Measurements from ENCODE around the gene NEDD8. TPM values are rescaled to one million over a fixed set of nuclear protein-coding genes. Genes with fewer than 3 reads are reported as not detected.

Gene NEDD8
- total and polyA plus RNA-seq, 2 donors (not counting 3 experiments of a cell fraction or from before 2014, with no cell fraction given): 243 to 316 TPM

- DNase-seq (ENCODE audit: low read depth, low spot score) (no peak), FAIRE-seq (peak; percentile 40)
- no TSS peak for BruUV-seq (replicated peaks)
- no peaks in the 10 kb centered on the region for H4K20me1 ChIP-seq (replicated peaks; ENCODE audit: control insufficient read depth, extremely low read depth, insufficient read depth, low read length)
- peak overlapping the region; percentile 92 for H3K27ac ChIP-seq (ENCODE audit: insufficient read depth, low read depth, low read length)
- CTCF ChIA-PET: interaction anchor here (0.6 to 2.9 kb wide), 14 partner anchors 8 to 1344 kb away, joined by 3 to 35 read pairs (median 5); partner anchors contain the start of genes CHMP4A, CIDEB, IRF9 and MDP1
- no peaks in the 10 kb centered on the region for H3K79me2 ChIP-seq (ENCODE audit: control insufficient read depth, insufficient read depth, low read length)
- peaks cover 2 to 15% of the 10 kb centered on the region in 2 experiments for H3K36me3 ChIP-seq (ENCODE audit: control insufficient read depth in 2 of 2, extremely low read depth in 1 of 2, insufficient read depth in 2 of 2, low read length in 2 of 2)
- no peaks in the 10 kb centered on the region for H3K9me1 ChIP-seq (replicated peaks; ENCODE audit: control insufficient read depth, extremely low read depth, insufficient read depth, low read length)
- intact Hi-C loops (cut with micrococcal nuclease) (loop anchor here (1.0 kb wide), 5 partner anchors 27 to 56 kb away; partner anchors contain the start of genes DHRS1, MDP1 and NOP9), dilution Hi-C loops (cut with MboI; ENCODE audit: extremely low pct_ligation_motif_present, low sequenced_read_pairs) (no loop called here)
- H2AFZ ChIP-seq (ENCODE audit: low read depth, low read length): peak overlapping the region; percentile 81
- H3K4me1 ChIP-seq (ENCODE audit: control insufficient read depth, extremely low read depth, insufficient read depth, low read length): peaks cover 9% of the 10 kb centered on the region
- H3K9ac ChIP-seq (replicated peaks; ENCODE audit: extremely low read depth, insufficient read depth, low read length): peak overlapping the region; percentile 98
- peak overlapping the region; percentile 58 to 77 (median 65) for H3K4me3 ChIP-seq (replicated peaks in 1 of 3; ENCODE audit: insufficient read depth in 1 of 3, low read depth in 1 of 3, low read length in 3 of 3)
- POLR2A ChIA-PET: interaction anchor here (0.8 to 1.9 kb wide), 3 partner anchors 8 to 29 kb away, joined by 3 to 17 read pairs (median 4); partner anchors contain the start of gene TINF2
- H3K4me2 ChIP-seq (ENCODE audit: insufficient read depth, low read length): peak overlapping the region; percentile 76
- TF ChIP-seq EZH2 (IDR thresholded peaks at IDR 0.05; ENCODE audit: borderline replicate concordance, low read depth, low read length, severe bottlenecking) (no peak), MAX (IDR thresholded peaks at IDR 0.05; ENCODE audit: insufficient read depth, insufficient read length) (no peak), FOS (IDR thresholded peaks at IDR 0.05; ENCODE audit: borderline replicate concordance, insufficient read depth, low read length) (no peak), POLR2AphosphoS5 (IDR thresholded peaks at IDR 0.05; ENCODE audit: insufficient read depth, low read depth, low read length) (no peak), MYC (IDR thresholded peaks at IDR 0.05; ENCODE audit: low read depth, low read length) (no peak), CTCF (IDR thresholded peaks at IDR 0.05; ENCODE audit: extremely low read depth in 1 of 2, insufficient read depth in 1 of 2, low read depth in 1 of 2, low read length in 2 of 2) (no peak), JUN (IDR thresholded peaks at IDR 0.05; ENCODE audit: borderline replicate concordance, insufficient read depth, insufficient read length, low read depth) (no peak), GATA2 (IDR thresholded peaks at IDR 0.05; ENCODE audit: insufficient read depth, insufficient read length, low read depth, low read length) (no peak), POLR2A (IDR thresholded peaks at IDR 0.05; ENCODE audit: low read depth, low read length) (no peak)
- H3K9me3 ChIP-seq (replicated peaks; ENCODE audit: control insufficient read depth, insufficient read depth, low read length): no peaks in the 10 kb centered on the region
- H3K27me3 ChIP-seq (ENCODE audit: control insufficient read depth in 2 of 2, insufficient read depth in 2 of 2, low read length in 2 of 2): no peaks in the 10 kb centered on the region
Observed at GRCh38 chr14:24271834-24272263, 39.7 kb upstream of the NEDD8 start.

Data from endothelial cell of umbilical vein (primary cell).